Erythroblast (primary cell): ENCODE data around the gene TMEM135.

ENCODE experiments used
- GATA1 ChIP-seq: IDR thresholded peaks from 2 replicates; pipeline ENCODE4 v1.6.1; 2011; ENCODE audit warnings: low read depth, mild to moderate bottlenecking, control low read depth, low read length, moderate library complexity
- POLR2A ChIP-seq: IDR thresholded peaks from 2 replicates; pipeline ENCODE4 v1.6.1; 2011; ENCODE audit warnings: mild to moderate bottlenecking, low read length

DNA sequence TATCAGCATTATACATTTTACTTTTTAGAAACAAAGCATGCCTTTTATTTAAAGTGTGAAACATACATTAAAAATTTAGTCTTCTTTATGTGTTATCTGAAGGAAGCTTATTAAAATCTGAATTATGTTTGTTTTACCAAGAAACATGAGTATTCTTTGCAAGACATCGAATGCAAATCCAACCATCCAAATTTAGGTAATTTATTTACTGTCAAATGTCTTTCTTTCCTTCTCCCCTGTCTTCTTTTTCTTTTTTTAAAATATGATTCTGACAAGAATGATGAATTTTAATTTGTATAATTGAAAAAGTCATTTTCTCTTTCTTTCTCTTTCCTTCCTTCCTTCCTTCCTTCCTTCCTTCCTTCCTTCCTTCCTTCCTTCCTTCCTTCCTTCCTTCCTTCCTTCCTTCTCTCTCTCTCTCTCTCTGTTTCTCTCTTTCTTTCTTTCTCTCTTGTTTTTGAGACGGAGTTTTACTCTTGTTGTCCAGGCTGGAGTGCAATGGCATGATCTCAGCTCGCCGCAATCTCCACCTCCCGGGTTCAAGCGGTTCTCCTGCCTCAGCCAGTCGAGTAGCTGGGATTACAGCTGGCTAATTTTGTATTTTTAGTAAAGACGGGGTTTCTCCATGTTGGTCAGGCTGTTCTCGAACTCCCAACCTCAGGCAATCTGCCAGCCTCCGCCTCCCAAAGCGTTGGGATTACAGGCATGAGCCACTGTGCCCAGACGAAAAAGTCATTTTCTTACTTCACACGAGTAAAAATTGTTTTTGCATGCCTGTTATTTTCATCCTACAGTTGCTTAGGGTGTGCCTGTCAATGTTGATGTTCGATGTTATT lies 157.5 kb downstream of the TMEM135 start:
- TF ChIP-seq POLR2A (no peak), GATA1 (no peak)
